NCI-H2171 treated with DMSO at 0.1 percent for 48 hours (cell line): ENCODE measurements around the gene POC1A.

Experiments
- DNase-seq: peaks from one replicate; lab custom pipeline; 2025; lab: John Stamatoyannopoulos, UW

POC1A gene

GRCh38 chr3:52085681-52086282 is 68.4 kb downstream of the POC1A start:
- no peak for DNase-seq

- DNase-seq: no peak
Measured at GRCh38 chr3:52084954-52085680, 69.1 kb downstream of the POC1A start.

GRCh38 chr3:52084216-52084945 is 69.8 kb downstream of the POC1A start:
- no peak for DNase-seq

- no peak for DNase-seq
Measured at GRCh38 chr3:52083556-52084087, 70.6 kb downstream of the POC1A start.

- no peak for DNase-seq
Measured at GRCh38 chr3:52082951-52083350, 71.3 kb downstream of the POC1A start.

GRCh38 chr3:52080830-52081719 is 73.1 kb downstream of the POC1A start:
- no peak for DNase-seq

- DNase-seq: no peak
Measured at GRCh38 chr3:52079958-52080357, 74.3 kb downstream of the POC1A start.

GRCh38 chr3:52078781-52079560 is 75.3 kb downstream of the POC1A start:
- DNase-seq: no peak

GRCh38 chr3:52077925-52078324 is 76.3 kb downstream of the POC1A start:
- DNase-seq: no peak

GRCh38 chr3:52076896-52077780 is 77.1 kb downstream of the POC1A start:
- DNase-seq: no peak

- no peak for DNase-seq
Measured at GRCh38 chr3:52073490-52073889, 80.7 kb downstream of the POC1A start.

GRCh38 chr3:52072471-52072870 is 81.8 kb downstream of the POC1A start:
- no peak for DNase-seq

- no peak for DNase-seq
Measured at GRCh38 chr3:52072020-52072419, 82.2 kb downstream of the POC1A start.

- no peak for DNase-seq
Measured at GRCh38 chr3:52070724-52071621, 83.2 kb downstream of the POC1A start.

GRCh38 chr3:52069855-52070254 is 84.4 kb downstream of the POC1A start:
- no peak for DNase-seq

GRCh38 chr3:52069135-52069534 is 85.1 kb downstream of the POC1A start:
- no peak for DNase-seq

GRCh38 chr3:52068730-52069129 is 85.5 kb downstream of the POC1A start:
- DNase-seq: no peak

- no peak for DNase-seq
Measured at GRCh38 chr3:52068055-52068571, 86.1 kb downstream of the POC1A start.

- no peak for DNase-seq
Measured at GRCh38 chr3:52067526-52067925, 86.7 kb downstream of the POC1A start.
